PC-9 (cell line): ENCODE measurements around the gene PADI3. TPM values are rescaled to one million over a fixed set of nuclear protein-coding genes. Genes with fewer than 3 reads are reported as not detected.

Source experiments
- BruUV-seq: library from RNA; stranded (reverse); fragments of 400-500 nt; replicated peaks from 2 replicates; lab custom pipeline; 2021; lab: Mats Ljungman, UMichigan
- CTCF ChIA-PET: fragments of 300-600 bp; sonication (Branson Sonifier 250); formaldehyde crosslinking; loops from one replicate; lab custom pipeline; 2022; ENCODE audit warnings: antibody characterized with exemption; lab: Charles Lee
- POLR2A ChIA-PET: fragments of 300-600 bp; sonication (Branson Sonifier 250); formaldehyde crosslinking; loops from one replicate; lab custom pipeline; 2022; ENCODE audit warnings: antibody characterized with exemption; ENCODE audit not compliant: unreplicated experiment; lab: Charles Lee
- DNase-seq, 2 experiments: peaks; one replicate each; pipeline versions ENCODE4 v3.0.0 to v3.0.0-alpha.2; 2015 to 2022; ENCODE audit warnings: mixed read lengths in 1 of 2
- H2AFZ ChIP-seq: fragments of 200-600 bp; sonication (generic); 2 replicates; pipeline ENCODE4 v1.8.1; 2017; ENCODE audit warnings: antibody characterized with exemption
- H3F3A ChIP-seq: fragments of 200-600 bp; sonication (generic); 2 replicates; pipeline ENCODE4 v1.8.1; 2017; ENCODE audit warnings: antibody characterized with exemption, mild to moderate bottlenecking, low read depth; ENCODE audit not compliant: insufficient read depth
- H3K27ac ChIP-seq: fragments of 200-600 bp; sonication (generic); 2 replicates; pipeline ENCODE4 v1.6.1; 2016; ENCODE audit warnings: mixed run types
- H3K27me3 ChIP-seq: fragments of 200-600 bp; sonication (generic); 2 replicates; pipeline ENCODE4 v1.6.1; 2016; ENCODE audit warnings: low read depth, mixed run types; ENCODE audit not compliant: insufficient read depth
- H3K36me3 ChIP-seq: fragments of 200-600 bp; sonication (generic); 2 replicates; pipeline ENCODE4 v1.6.1; 2016; ENCODE audit warnings: low read depth, mixed run types
- H3K4me1 ChIP-seq: fragments of 200-600 bp; sonication (generic); replicated peaks from 2 replicates; pipeline ENCODE4 v1.6.1; 2016; ENCODE audit warnings: mixed run types; ENCODE audit not compliant: insufficient read depth
- H3K4me2 ChIP-seq: fragments of 200-600 bp; sonication (generic); 2 replicates; pipeline ENCODE4 v1.6.1; 2017; ENCODE audit warnings: mixed run types
- H3K4me3 ChIP-seq: fragments of 200-600 bp; sonication (generic); 2 replicates; pipeline ENCODE4 v1.6.1; 2016; ENCODE audit warnings: mixed run types
- H3K79me2 ChIP-seq: fragments of 200-600 bp; sonication (generic); 2 replicates; pipeline ENCODE4 v1.6.1; 2017; ENCODE audit warnings: low read depth, mixed run types
- H3K9me2 ChIP-seq: fragments of 200-600 bp; sonication (generic); 2 replicates; pipeline ENCODE4 v1.8.1; 2017; ENCODE audit warnings: mild to moderate bottlenecking; ENCODE audit not compliant: insufficient read depth
- H3K9me3 ChIP-seq: fragments of 200-600 bp; sonication (generic); 2 replicates; pipeline ENCODE4 v1.8.1; 2016; ENCODE audit warnings: low read depth; ENCODE audit not compliant: insufficient read depth
- H4K20me1 ChIP-seq: fragments of 200-600 bp; sonication (generic); 2 replicates; pipeline ENCODE4 v1.8.1; 2017; ENCODE audit not compliant: insufficient read depth
- CTCF ChIP-seq: fragments of 200-600 bp; sonication (generic); conservative IDR thresholded peaks from 2 replicates; pipeline ENCODE4 v1.6.1; 2017; ENCODE audit warnings: mixed run types, antibody characterized with exemption, mild to moderate bottlenecking, moderate library complexity
- EZH2 ChIP-seq: fragments of 200-600 bp; sonication (generic); IDR thresholded peaks from 2 replicates; pipeline ENCODE4 v1.8.0; 2017; ENCODE audit warnings: antibody characterized with exemption, low read depth
- intact Hi-C: fragments of 100-400 bp; cut with micrococcal nuclease; formaldehyde crosslinking; loops from one replicate; pipeline ENCODE4 v1.10.0; 2022; ENCODE audit not compliant: unreplicated experiment
- total RNA-seq: library from RNA; stranded (reverse); gene quantifications from 2 replicates; pipeline ENCODE4 v1.2.3, GENCODE V29; 2021

The PADI3 gene
- total RNA-seq, 1 experiment from 2014 or later = 5.0 TPM

GRCh38 chr1:17228619-17229018 lies 20.3 kb upstream of the PADI3 start:
- Histone ChIP-seq H3K4me2 (peak overlapping the region; percentile 61), H3K27me3 (no peaks in the 10 kb centered on the region), H3K4me1 (peaks cover 82% of the 10 kb centered on the region), H4K20me1 (no peaks in the 10 kb centered on the region), H3K36me3 (no peaks in the 10 kb centered on the region), H3F3A (peaks cover 77% of the 10 kb centered on the region), H3K27ac (peak overlapping the region; percentile 100), H2AFZ (no peak overlapping the region), H3K79me2 (peaks cover 9% of the 10 kb centered on the region; the same call in 1 of the 2 replicates), H3K9me3 (no peaks in the 10 kb centered on the region), H3K4me3 (no peak overlapping the region), H3K9me2 (no peaks in the 10 kb centered on the region)
- TF ChIP-seq EZH2 (no peak), CTCF (no peak)
- intact Hi-C loops = loop anchor here (1.0 kb wide), 2 partner anchors 13 to 60 kb away; no protein-coding TSS in a partner anchor
- POLR2A ChIA-PET = interaction anchor here (0.6 to 0.7 kb wide), 3 partner anchors 9 to 151 kb away, joined by 4 to 6 read pairs (median 5); no protein-coding TSS in a partner anchor
- CTCF ChIA-PET = no interaction called here
- BruUV-seq = no TSS peak
- DNase-seq = no peak

DNA sequence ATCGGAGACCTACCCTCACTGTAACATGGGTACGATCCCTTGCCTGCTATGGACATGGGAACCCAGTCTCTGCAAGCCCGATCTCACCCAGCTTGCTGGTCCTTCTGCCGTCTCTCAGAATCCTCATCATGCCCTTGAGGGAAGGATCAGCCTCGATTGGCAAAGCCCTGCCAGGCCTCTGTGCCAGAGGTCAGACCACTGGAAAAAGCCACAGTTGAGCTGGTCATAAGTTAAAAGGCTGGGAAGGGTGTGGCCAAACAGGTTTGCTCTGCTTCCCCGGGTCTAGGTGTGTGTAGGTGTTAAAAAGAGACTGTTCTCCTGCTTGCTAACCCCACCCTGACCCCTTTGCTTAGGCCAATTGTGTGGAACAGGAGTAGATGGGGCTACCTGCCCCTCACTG lies 19.5 kb upstream of the PADI3 start:
- no peaks in the 10 kb centered on the region for H3K9me2 ChIP-seq
- H3K27me3 ChIP-seq = no peaks in the 10 kb centered on the region
- peaks cover 12% of the 10 kb centered on the region; the same call in 1 of the 2 replicates for H3K79me2 ChIP-seq
- peak overlapping the region; percentile 100 for H3K27ac ChIP-seq
- H3K36me3 ChIP-seq = no peaks in the 10 kb centered on the region
- intact Hi-C loops = loop anchor here (1.0 kb wide), 2 partner anchors 14 to 61 kb away; no protein-coding TSS in a partner anchor
- H3K4me3 ChIP-seq = no peak overlapping the region; the same call in 1 of the 2 replicates
- no peaks in the 10 kb centered on the region for H4K20me1 ChIP-seq
- no peaks in the 10 kb centered on the region for H3K9me3 ChIP-seq
- peak; percentile 75 to 87 for DNase-seq
- ChIA-PET POLR2A (interaction anchor here (0.6 to 0.7 kb wide), 3 partner anchors 15 to 47 kb away, joined by 3 to 12 read pairs (median 9); no protein-coding TSS in a partner anchor), CTCF (interaction anchor here (0.6 kb wide), 2 partner anchors 38 to 358 kb away, joined by 3 to 11 read pairs; no protein-coding TSS in a partner anchor)
- H3F3A ChIP-seq = peaks cover 80% of the 10 kb centered on the region
- peaks cover 89% of the 10 kb centered on the region for H3K4me1 ChIP-seq
- TF ChIP-seq EZH2 (no peak), CTCF (no peak)
- BruUV-seq = no TSS peak
- H3K4me2 ChIP-seq = peak overlapping the region; percentile 61
- H2AFZ ChIP-seq = no peak overlapping the region

DNA sequence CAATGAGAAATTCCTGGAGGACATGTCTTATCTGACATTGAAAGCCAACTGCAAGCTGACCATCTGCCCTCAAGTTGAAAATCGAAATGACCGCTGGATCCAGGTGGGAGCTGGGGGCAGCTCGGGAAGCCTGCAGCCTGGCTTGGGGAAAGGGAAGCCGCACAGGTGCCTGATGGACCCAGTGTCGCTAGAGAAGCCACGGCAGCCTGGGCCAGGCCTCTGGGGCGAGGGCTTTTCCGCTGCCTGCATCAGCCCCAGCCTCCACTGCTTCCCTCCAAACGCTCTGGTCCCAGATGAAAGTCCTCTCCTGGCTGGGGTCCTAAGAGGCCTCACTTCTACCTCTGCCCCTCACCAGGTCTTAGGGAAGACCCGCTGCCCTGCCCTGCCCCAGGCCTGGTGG lies 18.8 kb upstream of the PADI3 start:
- Histone ChIP-seq H3K4me3 (no peak overlapping the region), H3K36me3 (no peaks in the 10 kb centered on the region), H3K79me2 (peaks cover 15% of the 10 kb centered on the region; the same call in 1 of the 2 replicates), H3K9me2 (no peaks in the 10 kb centered on the region), H3K27ac (peak overlapping the region; percentile 100), H3F3A (peaks cover 81% of the 10 kb centered on the region), H3K4me2 (peak overlapping the region; percentile 61), H2AFZ (no peak overlapping the region), H3K27me3 (no peaks in the 10 kb centered on the region), H3K9me3 (no peaks in the 10 kb centered on the region), H3K4me1 (peaks cover 94% of the 10 kb centered on the region), H4K20me1 (no peaks in the 10 kb centered on the region)
- DNase-seq = no peak
- intact Hi-C loops = loop anchor here (10.0 kb wide), 1 partner anchor 275 kb away; no protein-coding TSS in a partner anchor
- CTCF ChIA-PET = no interaction called here
- POLR2A ChIA-PET = no interaction called here
- BruUV-seq = no TSS peak
- TF ChIP-seq CTCF (no peak), EZH2 (no peak)
